GM19043 (cell line): Measurements from ENCODE around the gene QTRT2.

Experiments
- ATAC-seq: cut with Tn5 transposase; IDR thresholded peaks from one replicate; pipeline ENCODE4 v1.9.1; 2021; ENCODE audit warnings: low read depth; ENCODE audit not compliant: unreplicated experiment

The QTRT2 gene

DNA sequence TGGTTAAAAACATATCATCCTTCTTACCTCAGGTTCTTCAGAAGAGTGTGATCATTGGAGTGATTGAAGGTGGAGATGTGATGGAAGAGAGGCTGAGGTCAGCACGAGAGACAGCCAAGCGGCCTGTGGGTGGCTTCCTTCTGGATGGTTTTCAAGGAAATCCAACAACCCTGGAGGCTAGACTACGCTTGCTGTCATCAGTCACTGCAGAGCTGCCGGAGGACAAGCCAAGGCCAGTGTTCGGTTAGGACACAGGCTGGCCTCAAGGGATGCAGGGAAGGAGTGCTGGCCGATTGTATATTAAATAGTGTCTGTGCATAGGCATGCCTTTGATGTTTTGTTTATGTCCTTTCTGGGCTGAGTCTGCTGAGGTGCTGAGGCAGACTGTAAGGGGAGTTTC, 20.2 kb downstream of the QTRT2 start:
- ATAC-seq = no peak

DNA sequence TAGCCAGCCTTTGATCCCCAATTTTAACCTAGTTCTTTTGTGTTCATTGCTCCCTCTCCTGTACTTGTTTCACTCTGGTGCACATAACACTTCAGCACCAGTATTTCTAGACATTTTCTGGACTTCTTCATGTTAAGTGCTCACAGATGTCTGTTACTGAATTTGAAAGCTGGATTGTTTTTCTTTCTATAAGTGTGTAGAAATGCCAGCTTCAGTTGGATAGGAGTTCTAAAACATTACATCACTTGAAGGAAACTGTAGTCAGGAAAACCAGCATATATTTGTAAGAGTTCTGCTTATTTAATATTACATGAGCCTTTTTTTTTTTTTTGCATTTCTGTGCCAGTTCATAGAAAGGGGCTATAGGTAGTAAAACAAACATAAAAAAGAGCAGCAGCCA, 21.6 kb downstream of the QTRT2 start:
- no peak for ATAC-seq

DNA sequence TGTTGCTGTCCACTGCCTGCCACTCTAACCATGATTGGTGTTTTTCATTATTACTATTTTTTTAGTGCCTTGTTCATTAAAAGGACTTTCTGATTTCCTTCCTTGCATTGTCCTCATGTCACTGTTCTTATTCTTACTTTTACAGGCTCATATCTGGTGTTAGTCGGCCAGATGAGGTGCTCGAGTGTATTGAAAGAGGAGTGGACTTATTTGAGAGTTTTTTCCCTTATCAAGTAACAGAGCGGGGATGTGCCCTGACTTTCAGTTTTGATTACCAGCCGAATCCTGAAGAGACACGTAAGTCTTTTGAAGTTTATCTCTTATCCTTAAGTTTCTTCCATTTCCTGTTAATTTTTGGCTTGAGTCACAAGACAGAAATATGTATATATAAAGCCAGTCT, 23.2 kb downstream of the QTRT2 start:
- no peak for ATAC-seq

DNA sequence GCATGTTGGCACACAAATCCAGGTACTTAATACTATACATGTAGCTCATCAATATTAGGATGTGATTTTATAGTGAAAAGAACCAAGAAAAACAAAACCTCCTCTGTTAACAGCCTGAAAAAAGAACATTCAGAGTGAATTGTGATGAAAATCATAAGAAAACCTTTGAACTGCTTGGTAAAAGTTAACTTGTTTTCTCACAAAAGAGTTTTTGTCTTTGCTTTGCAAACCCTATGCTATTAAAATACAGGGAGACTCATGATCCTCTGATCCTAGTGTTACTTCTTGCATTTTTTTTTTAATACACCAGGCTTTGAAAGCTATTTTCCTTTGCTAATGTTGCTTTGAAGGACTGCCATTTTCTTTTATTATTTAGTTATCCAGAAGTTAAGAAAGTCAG, 23.7 kb downstream of the QTRT2 start:
- ATAC-seq = no peak

DNA sequence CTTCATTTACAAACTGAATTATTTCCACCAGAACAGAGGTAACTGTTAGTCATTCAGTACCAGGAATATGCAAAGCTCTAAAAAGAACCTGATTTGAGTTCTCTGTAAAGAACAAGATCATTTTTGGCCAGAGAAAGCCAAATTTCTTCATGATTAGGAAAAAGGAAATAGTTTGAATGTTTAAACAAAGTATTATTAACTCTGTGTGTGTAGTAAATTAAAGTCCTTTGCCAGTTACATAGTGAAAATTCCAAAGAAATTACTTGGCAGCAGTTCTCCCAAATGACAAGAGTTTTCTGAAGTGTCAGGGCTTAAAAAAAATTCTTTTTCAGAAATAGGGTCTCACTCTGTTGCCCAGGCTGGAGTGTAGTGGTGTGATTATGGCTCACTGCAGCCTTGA, 24.5 kb downstream of the QTRT2 start:
- no peak for ATAC-seq

DNA sequence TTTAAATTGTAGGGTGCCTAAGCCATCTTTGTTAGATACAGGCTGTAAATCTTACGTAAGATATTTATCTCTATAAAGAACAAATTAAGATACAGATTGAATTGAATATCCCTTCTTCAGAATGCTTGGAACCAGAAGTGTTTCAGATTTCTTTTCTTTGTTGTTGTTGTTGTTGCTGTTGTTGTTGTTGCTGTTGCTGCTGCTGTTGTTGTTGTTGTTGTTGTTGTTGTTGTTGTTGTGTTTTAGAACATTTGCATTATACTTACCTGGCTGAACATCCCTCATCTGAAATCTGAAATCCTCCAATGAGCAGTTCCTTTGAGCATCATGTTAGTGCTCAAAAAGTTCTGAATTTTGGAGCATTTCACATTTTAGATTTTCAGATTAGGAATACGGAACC, 26.6 kb downstream of the QTRT2 start:
- ATAC-seq = no peak

DNA sequence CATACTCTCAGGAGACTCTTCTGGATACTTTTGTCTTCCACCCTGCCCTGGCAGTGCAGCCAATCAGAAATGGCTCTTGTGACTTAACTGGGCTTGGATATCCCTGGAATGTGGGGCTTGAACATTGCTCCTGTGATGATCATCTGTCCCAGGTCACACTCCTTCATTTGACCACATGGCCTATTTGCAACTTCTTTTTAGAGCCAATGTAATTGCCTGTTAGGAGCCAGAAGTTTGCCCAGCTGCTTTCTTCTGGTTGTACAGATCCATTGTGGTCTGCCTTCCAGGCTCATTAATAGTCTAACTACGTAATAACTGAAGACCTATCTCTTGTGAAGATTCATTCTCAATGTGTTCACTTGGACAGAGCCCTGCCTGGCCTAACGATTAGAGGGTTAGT, 29.8 kb downstream of the QTRT2 start:
- no peak for ATAC-seq

DNA sequence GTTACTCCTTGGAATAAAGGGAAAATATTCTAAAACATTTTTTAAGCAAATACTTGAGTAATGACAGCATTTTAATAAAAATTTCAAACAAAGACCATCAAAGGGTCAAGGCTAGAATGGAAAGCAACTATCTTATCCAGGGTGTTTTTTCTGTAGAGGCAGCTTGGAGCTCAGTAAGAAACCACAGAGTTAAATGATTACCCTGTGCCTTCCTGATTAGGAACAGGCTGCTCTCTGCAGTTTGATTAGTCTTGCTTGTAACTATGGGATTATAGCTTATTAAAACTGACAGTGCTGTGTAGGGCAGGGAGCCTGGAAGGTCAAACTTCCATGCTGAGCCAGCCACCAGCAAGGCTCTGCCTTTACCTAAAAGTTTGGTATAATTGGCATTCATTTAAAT, 33.1 kb downstream of the QTRT2 start:
- ATAC-seq = no peak

DNA sequence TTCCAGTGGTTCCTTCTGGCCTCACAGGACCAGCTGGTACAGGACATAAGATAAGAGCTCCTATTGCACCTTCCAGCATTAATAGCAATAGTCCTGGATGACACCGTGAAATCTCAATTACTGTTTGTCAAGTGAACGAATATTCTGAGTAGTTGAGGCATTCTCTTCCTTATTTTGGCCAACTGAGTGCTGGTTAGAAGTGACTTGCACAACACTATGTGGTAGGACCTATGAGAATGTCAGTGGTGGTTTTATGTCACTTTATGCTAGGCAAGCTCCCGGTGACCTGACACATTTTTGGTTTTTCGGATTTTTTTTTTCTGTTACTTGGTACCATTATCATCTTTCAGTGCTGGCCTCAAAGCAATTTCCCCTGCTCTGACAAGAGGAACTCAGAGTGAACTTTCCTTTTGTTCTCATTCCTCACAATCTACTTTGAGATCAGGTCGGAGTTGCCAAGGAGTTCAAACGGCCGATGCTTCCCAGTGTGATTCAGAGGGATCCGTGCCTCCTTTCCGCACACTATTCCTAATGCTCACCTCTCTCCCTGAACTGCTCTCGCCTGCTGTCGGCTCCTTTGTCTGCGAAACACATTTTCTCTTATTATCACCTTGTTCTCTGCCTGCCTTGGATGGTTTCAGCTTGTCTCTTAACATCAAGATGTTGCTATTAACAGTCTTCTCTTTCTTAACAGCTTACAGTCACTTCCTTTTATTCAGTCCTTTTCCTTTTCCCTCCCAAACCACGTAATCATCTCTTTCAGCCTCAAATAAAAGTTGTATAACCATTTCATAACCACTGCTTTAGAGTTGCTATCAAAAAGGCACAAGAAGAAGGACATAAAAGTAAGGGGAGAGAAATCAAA, 35.8 kb downstream of the QTRT2 start:
- no peak for ATAC-seq

DNA sequence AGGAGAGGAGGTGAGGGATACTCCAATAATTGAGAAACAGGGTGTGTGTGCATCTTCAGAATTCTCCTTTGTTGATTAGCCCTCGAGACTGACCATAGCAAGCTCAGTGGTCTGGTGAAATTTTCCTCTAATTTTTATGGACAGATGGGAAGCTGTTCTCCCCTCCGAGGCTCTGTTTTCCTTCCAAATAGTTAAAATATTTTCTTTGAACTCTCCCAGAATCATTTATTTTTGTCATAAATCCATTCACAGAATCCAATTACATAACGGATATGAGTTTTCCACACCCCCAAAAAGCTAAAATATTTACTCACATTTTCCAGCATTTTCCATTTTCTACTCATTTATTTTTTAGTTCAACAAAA, 36.5 kb downstream of the QTRT2 start:
- no peak for ATAC-seq

DNA sequence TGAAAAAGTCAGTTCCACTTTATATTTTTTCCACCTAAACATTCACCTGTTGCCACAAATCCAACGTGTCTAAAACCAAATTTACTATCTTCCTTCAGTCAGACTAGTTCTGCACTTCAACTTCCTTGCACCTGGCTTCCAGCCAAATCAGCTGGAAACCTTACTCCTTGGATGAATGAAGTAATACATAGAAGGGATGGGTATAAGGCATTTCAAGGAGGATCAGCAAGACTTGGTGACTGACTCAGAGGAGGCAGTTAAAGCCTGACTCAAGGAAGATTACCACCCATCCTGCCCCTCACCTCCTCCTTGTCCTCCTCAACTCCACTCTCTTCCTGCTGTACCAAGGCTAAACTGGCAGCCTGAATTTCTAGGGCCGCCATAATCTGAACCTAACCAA, 37.1 kb downstream of the QTRT2 start:
- no peak for ATAC-seq

DNA sequence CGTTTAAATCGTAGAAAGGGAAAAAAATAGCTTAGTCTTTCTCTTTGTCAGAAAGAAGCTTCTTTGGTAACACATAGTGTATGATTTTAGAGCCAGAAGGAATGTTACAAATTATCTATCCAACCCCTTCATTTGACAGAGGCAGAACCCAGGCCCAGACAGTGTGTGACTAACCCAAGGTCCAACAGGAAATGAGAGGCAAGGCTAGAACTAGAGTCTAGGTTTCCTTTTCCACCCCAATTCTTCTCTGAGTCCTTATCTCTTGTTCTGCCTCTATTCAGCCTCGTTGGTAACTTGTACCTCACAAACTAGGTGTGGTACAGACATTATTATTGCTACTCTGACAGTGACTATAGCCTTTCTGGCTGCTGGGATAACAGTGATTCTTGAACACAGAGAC, 39.3 kb downstream of the QTRT2 start:
- no peak for ATAC-seq

DNA sequence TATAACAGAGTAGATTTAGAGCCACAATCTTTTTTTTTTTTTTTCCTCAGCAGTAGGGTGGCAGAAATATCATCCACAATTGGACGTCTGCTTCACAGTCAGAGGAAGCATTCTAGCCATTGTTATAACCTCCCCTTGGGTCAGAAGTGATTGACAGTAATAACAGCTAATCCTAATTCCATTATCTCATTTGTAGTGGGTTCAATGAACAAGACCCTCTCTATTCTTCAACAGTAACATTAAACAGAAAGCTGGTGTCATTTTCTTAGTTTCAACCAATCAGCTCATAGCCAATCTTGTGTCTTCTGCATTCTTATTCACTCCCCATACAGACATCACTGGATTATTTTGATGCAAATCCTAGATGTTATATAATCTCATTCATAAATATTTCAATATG, 44.6 kb downstream of the QTRT2 start:
- ATAC-seq = no peak

DNA sequence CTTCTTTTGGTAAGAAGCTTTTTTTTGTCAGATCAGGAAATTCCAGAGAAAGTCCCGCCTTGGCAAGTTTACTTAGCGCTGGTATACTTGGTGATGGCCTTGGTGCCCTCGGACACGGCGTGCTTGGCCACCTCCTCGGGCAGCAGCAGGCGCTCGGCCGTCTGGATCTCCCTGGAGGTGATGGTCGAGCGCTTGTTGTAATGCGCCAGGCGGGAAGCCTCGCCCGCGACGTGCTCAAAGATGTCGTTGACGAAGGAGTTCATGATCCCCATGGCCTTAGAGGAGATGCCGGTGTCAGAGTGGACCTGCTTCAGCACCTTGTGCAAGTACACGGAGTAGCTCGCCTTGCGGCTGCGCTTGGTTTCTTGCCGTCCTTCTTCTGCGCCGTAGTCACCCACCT, 46.6 kb downstream of the QTRT2 start:
- no peak for ATAC-seq

DNA sequence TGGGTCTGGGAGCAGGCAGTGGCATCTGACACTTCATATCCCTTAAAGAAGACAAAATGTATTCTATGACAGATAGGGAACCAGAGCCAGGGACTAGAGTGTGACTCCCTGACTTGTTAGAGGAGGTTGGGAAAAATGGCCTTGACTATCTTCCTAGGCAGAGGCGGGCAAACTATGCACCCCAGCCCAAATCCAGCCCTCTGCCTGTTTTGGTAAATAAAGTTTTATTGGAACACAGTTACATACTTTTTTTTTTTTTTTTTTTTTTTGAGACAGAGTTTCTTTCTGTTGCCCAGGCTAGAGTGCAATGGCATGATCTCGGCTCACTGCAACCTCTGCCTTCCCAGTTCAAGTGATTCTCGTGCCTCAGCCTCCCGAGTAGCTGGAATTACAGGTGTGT, 47.3 kb downstream of the QTRT2 start:
- ATAC-seq = no peak

DNA sequence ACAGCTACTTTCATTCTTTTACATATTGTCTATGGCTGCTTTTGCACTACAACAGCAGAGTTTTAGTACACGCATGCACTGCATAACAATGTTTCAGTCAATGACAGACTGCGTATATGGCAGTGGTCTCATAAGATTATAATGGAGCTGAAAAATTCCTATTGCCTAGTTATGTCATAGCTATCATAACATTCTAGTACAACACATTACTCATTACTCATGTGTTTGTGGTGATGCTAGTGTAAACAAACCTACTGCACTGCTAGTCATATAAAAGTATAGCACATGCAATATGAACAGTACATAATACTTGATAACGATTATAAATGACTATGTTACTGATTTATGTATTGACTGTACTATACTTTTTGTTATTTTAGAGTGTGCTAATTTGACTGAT, 47.9 kb downstream of the QTRT2 start:
- ATAC-seq = no peak

DNA sequence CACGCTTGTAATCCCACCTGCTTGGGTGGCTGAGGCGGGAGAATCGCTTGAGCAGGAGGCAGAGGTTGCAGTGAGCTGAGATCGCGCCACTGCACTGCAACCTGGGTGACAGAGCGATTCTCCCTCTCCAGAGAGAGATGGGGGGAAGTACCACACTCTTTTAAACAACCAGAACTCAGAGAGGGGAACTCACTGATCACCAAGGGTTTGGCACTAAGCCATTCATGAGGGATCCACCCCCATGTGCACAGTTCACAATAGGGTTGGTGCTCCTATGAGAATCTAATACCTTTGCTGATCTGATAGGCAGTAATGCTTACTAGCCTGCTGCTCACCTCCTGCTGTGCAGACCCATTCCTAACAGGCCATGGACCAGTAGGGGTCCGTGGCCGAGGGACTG, 51.6 kb downstream of the QTRT2 start:
- no peak for ATAC-seq

DNA sequence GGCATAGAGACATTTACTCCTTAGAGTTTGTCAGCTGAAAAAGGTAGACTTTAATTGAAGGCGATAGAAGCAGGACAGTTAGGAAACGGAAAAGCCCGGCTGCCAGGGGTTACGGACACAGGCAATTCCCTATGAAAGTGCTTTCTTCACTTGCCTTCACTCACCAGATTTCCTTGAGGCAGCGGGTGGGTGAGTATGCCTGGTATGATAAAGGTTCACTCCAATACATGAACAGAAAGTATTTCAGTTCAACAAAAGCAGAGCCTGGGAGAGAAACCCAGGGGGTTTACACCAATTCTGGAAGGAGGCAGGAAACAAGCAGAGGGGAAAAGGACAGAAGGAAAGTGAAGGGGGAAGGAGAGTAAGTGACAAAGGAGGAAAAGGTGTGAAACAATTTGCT, 53.9 kb downstream of the QTRT2 start:
- no peak for ATAC-seq

DNA sequence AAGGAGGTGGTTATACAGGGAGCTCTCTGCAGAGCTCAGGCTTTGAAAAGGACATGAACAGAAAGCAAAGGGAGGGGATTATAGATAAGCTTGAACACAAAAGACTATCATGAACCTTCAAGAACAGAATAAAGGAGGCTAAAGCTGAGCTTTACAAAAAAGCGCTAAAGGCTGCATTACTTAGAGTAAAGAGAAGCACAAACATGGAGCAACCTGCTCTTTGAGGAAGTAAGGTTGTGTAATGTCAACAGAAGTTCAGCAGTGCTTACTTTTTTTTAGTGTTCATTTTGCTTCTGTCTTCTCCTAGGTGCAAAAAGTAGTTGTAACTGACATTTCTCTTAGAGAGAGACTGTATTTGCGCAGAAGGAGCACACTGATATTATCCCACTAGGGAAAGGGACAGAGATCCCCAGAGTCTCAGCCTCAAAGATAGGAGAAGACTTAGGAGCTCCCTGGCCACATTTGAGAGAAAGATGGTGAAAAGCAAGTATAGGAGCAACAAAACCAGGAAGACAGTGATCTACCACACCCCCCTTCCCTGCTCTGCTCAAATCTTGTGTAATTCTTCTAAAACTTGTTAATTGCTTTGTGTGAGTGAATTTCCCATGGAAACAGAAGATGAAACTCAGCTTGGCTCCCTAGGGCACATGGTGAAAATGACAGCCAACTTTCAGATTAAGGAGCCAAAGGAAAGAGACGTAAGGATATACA, 54.7 kb downstream of the QTRT2 start:
- ATAC-seq = no peak

DNA sequence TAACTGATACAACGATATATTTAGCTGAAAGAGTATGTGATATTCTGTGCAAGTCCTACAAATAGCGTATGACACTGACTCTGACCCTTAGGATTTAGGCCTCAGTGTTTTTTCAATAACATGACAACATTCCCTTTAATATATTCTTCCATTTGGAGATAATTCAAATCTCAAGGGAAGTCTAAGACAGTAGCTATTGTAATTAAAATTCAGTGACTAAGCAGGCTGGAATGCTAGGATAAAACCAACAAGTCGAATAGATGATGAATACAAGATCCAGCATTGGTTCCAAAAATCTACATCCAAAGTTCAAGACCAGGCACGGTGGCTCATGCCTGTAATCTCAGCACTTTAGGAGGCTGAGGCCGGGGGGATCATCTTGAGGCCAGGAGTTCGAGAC, 56.2 kb downstream of the QTRT2 start:
- no peak for ATAC-seq

DNA sequence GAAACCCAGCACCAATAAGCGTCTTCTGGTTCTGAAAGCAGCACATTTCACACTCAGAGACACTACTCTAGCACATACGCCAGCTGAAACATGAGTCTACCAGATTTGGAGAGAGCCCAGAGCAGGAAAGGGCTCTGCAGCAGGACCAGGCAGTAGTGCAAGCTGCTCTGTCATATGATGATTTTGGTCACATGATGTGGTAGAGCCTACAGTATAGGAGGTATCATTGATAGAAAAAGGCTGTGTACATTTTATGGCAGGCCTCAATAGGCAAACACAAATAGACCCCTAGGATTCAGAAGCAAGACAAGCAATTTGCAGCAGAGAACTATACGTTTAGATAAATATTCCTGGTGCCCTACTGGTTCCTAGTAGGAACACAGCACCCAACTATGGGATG, 58.2 kb downstream of the QTRT2 start:
- ATAC-seq = no peak

DNA sequence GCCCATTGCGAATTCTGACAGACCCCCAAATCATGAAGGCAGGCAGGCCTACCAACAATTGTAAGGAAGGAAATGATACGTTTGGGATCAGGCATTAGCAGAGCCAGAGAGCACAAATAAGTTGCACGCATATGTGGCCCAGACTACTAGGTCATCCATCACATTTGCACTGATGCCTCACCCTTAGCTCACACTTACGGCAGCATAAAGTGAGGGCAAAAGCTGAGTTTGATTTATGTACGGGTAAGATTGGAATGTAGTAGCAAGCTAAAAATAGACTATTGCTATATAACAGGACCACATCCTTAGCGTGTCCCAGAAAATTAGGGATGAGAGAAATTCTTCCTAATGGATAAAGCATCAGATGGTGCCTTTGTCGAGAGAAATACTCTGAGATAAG, 58.6 kb downstream of the QTRT2 start:
- no peak for ATAC-seq
